ENCODE data around the gene BNC1. TPM values are rescaled to one million over a fixed set of nuclear protein-coding genes. Genes with fewer than 3 reads are reported as not detected.

The BNC1 gene
- total and polyA plus RNA-seq, 4 donors: 0.07 to 0.17 (median 0.14) TPM; not detected in 1

DNA sequence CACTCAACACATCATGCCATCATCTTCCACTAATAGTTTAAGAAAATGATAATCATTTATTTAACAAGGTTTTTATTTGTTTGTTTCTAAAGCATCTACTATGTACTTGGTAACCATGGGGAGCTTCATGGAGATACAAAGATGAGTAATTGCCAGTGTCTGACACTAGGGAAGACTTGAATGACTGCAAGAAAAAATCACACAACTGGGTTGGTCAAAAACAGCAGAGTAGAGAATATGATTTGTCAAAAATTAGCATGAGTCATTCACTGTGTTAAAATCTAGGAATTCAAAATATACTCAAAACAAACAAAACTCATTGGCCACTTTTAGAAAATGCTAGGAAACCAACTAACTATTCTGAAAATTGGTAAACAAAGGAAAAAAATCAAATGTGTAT lies 6.3 kb downstream of the BNC1 start:
- no peak overlapping the region for H3K9ac ChIP-seq (ENCODE audit: low read depth in 1 of 2, low read length in 2 of 2)
- DNase-seq (ENCODE audit: low spot score): no peak
- no peak overlapping the region for H3K27ac ChIP-seq (ENCODE audit: low read depth in 1 of 2, low read length in 2 of 2)
- H3K27me3 ChIP-seq (ENCODE audit: control insufficient read depth in 4 of 4, insufficient read depth in 4 of 4, low read length in 3 of 4): peaks cover 0 to 21% (median 0%) of the 10 kb centered on the region in 4 donors
- peaks cover 0 to under 1% (median 0%) of the 10 kb centered on the region in 4 donors for H3K4me1 ChIP-seq (ENCODE audit: control insufficient read depth in 4 of 4, insufficient read depth in 4 of 4, low read length in 3 of 4)
- no peak for TF ChIP-seq RXRA (IDR thresholded peaks at IDR 0.05)
- no peak for TF ChIP-seq GABPA (IDR thresholded peaks at IDR 0.05 in 1 of 2, conservative IDR thresholded peaks at IDR 0.05 in 1 of 2)
- TF ChIP-seq TAF1 (conservative IDR thresholded peaks at IDR 0.05): no peak
- no peak for TF ChIP-seq EGR1 (IDR thresholded peaks at IDR 0.05; ENCODE audit: low read depth in 2 of 2)
- no peak for TF ChIP-seq JUND (IDR thresholded peaks at IDR 0.05)
- TF ChIP-seq, protein P1, sequence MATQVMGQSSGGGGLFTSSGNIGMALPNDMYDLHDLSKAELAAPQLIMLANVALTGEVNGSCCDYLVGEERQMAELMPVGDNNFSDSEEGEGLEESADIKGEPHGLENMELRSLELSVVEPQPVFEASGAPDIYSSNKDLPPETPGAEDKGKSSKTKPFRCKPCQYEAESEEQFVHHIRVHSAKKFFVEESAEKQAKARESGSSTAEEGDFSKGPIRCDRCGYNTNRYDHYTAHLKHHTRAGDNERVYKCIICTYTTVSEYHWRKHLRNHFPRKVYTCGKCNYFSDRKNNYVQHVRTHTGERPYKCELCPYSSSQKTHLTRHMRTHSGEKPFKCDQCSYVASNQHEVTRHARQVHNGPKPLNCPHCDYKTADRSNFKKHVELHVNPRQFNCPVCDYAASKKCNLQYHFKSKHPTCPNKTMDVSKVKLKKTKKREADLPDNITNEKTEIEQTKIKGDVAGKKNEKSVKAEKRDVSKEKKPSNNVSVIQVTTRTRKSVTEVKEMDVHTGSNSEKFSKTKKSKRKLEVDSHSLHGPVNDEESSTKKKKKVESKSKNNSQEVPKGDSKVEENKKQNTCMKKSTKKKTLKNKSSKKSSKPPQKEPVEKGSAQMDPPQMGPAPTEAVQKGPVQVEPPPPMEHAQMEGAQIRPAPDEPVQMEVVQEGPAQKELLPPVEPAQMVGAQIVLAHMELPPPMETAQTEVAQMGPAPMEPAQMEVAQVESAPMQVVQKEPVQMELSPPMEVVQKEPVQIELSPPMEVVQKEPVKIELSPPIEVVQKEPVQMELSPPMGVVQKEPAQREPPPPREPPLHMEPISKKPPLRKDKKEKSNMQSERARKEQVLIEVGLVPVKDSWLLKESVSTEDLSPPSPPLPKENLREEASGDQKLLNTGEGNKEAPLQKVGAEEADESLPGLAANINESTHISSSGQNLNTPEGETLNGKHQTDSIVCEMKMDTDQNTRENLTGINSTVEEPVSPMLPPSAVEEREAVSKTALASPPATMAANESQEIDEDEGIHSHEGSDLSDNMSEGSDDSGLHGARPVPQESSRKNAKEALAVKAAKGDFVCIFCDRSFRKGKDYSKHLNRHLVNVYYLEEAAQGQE (IDR thresholded peaks at IDR 0.05): no peak
- no peak for TF ChIP-seq HNF4G (IDR thresholded peaks at IDR 0.05)
- TF ChIP-seq, protein P2, sequence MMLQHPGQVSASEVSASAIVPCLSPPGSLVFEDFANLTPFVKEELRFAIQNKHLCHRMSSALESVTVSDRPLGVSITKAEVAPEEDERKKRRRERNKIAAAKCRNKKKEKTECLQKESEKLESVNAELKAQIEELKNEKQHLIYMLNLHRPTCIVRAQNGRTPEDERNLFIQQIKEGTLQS (IDR thresholded peaks at IDR 0.05): no peak
- TF ChIP-seq, protein P3, sequence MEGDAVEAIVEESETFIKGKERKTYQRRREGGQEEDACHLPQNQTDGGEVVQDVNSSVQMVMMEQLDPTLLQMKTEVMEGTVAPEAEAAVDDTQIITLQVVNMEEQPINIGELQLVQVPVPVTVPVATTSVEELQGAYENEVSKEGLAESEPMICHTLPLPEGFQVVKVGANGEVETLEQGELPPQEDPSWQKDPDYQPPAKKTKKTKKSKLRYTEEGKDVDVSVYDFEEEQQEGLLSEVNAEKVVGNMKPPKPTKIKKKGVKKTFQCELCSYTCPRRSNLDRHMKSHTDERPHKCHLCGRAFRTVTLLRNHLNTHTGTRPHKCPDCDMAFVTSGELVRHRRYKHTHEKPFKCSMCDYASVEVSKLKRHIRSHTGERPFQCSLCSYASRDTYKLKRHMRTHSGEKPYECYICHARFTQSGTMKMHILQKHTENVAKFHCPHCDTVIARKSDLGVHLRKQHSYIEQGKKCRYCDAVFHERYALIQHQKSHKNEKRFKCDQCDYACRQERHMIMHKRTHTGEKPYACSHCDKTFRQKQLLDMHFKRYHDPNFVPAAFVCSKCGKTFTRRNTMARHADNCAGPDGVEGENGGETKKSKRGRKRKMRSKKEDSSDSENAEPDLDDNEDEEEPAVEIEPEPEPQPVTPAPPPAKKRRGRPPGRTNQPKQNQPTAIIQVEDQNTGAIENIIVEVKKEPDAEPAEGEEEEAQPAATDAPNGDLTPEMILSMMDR (IDR thresholded peaks at IDR 0.05; ENCODE audit: low read depth, low read length, missing input control): no peak
- TF ChIP-seq, protein P4, sequence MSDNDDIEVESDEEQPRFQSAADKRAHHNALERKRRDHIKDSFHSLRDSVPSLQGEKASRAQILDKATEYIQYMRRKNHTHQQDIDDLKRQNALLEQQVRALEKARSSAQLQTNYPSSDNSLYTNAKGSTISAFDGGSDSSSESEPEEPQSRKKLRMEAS (IDR thresholded peaks at IDR 0.05): no peak
- no peak for TF ChIP-seq HNF4A (conservative IDR thresholded peaks at IDR 0.05)
- TF ChIP-seq FOXA1 (IDR thresholded peaks at IDR 0.05): no peak
- no peak for TF ChIP-seq YY1 (IDR thresholded peaks at IDR 0.05)
- TF ChIP-seq SP1 (IDR thresholded peaks at IDR 0.05): no peak
- TF ChIP-seq FOXA2 (IDR thresholded peaks at IDR 0.05): no peak
- TF ChIP-seq RAD21 (IDR thresholded peaks at IDR 0.05): no peak
- TF ChIP-seq NR2F2 (IDR thresholded peaks at IDR 0.05): no peak
- TF ChIP-seq, protein P5, sequence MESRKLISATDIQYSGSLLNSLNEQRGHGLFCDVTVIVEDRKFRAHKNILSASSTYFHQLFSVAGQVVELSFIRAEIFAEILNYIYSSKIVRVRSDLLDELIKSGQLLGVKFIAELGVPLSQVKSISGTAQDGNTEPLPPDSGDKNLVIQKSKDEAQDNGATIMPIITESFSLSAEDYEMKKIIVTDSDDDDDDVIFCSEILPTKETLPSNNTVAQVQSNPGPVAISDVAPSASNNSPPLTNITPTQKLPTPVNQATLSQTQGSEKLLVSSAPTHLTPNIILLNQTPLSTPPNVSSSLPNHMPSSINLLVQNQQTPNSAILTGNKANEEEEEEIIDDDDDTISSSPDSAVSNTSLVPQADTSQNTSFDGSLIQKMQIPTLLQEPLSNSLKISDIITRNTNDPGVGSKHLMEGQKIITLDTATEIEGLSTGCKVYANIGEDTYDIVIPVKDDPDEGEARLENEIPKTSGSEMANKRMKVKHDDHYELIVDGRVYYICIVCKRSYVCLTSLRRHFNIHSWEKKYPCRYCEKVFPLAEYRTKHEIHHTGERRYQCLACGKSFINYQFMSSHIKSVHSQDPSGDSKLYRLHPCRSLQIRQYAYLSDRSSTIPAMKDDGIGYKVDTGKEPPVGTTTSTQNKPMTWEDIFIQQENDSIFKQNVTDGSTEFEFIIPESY (IDR thresholded peaks at IDR 0.05): no peak
- no peaks in the 10 kb centered on the region for H3K36me3 ChIP-seq (ENCODE audit: control insufficient read depth in 4 of 4, insufficient read depth in 3 of 4, low read depth in 1 of 4, low read length in 3 of 4)
- no peaks in the 10 kb centered on the region for H3K9me3 ChIP-seq (ENCODE audit: control insufficient read depth in 4 of 4, low read length in 3 of 4)
- H3K4me3 ChIP-seq (ENCODE audit: low read depth in 1 of 3, low read length in 3 of 3): no peak overlapping the region
